Esophagus squamous epithelium (tissue), 5 donors: ENCODE measurements around the gene CBFA2T2. TPM values are rescaled to one million over a fixed set of nuclear protein-coding genes. Genes with fewer than 3 reads are reported as not detected.

Experiments used
- DNase-seq: peaks from one replicate; lab custom pipeline; 2025; lab: John Stamatoyannopoulos, UW
- H3K27ac ChIP-seq, 4 donors: fragments of 200-600 bp; sonication (generic); one replicate each; pipeline ENCODE4 v1.5.1; 2016 to 2019; ENCODE audit warnings: mild to moderate bottlenecking in 1 of 4
- H3K27me3 ChIP-seq, 4 donors: fragments of 200-600 bp; sonication (generic); 1 replicate in 3 of 4; 2 replicates in 1 of 4; pipeline versions ENCODE4 v1.5.1 to v1.6.0; 2017 to 2021; ENCODE audit warnings: antibody characterized with exemption in 1 of 4
- H3K36me3 ChIP-seq, 3 donors: fragments of 200-600 bp; sonication (generic); one replicate each; pipeline ENCODE4 v1.5.1; 2016 to 2019
- H3K4me1 ChIP-seq, 3 donors: fragments of 200-600 bp; sonication (generic); one replicate each; pipeline ENCODE4 v1.5.1; 2017 to 2019
- H3K4me3 ChIP-seq, 4 donors: fragments of 200-600 bp; sonication (generic); 1 replicate in 3 of 4; 2 replicates in 1 of 4; pipeline ENCODE4 v1.5.1; 2016 to 2019; ENCODE audit warnings: mild to moderate bottlenecking in 2 of 4, moderate library complexity in 1 of 4
- H3K9me3 ChIP-seq, 3 donors: fragments of 200-600 bp; sonication (generic); one replicate each; pipeline ENCODE4 v1.5.1; 2016 to 2019
- POLR2A ChIP-seq, 4 donors: fragments of 450-650 bp; IDR thresholded peaks; one replicate each; pipeline ENCODE4 v1.6.1; 2017; ENCODE audit warnings: antibody characterized with exemption in 4 of 4, mild to moderate bottlenecking in 4 of 4, moderate library complexity in 3 of 4
- WGBS, 2 donors: methylation state at CpG; one replicate each; pipeline ENCODE4 v1.1.5; 2018; 5-methylcytosine and 5-hydroxymethylcytosine counted together
- intact Hi-C: fragments of 100-400 bp; cut with DNase I; formaldehyde crosslinking; loops from one replicate; pipeline ENCODE4 v1.15.0; 2022
- total RNA-seq, 4 donors: library from RNA; depleted of rRNA; stranded (reverse); fragments of >200 nt; gene quantifications; one replicate each; pipeline ENCODE4 v1.1.0, GENCODE V29; 2016
- TF ChIP-seq, protein P1 (sequence below), 6 experiments: fragments of 450-650 bp in 4 of 6; fragments of 200-600 bp in 2 of 6; sonication (generic) in 2 of 6; IDR thresholded peaks; one replicate each; pipeline ENCODE4 v1.5.1; 2016 to 2019; ENCODE audit warnings: antibody characterized with exemption in 6 of 6, mild to moderate bottlenecking in 4 of 6, moderate library complexity in 4 of 6
- donor health status: DM: yes; HTN: yes; CAD: no.

CBFA2T2 gene
- total RNA-seq, 4 donors from 2014 or later, result 10.5 to 15.6 (median 10.8) TPM

DNA sequence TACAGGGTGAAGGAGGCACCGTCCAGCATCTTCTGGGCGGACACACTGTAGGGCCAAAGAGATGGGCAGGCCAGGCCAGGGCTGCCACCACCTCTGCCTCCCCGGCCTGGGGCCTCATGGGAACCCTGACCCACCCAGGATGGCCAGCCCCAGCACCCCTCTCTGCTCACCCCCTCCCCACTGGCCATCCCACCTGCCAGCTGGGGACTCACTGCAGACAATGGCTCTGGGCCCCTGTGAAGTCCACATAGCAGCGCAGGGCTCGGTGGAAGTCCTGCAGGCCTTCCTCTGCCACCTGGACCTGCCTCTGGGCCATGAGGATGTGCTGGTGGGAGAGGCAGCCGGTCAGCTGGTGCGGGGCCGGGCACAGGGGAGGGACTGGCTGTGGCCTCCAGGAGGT lies 168.6 kb downstream of the CBFA2T2 start:
- TF ChIP-seq, protein P1, sequence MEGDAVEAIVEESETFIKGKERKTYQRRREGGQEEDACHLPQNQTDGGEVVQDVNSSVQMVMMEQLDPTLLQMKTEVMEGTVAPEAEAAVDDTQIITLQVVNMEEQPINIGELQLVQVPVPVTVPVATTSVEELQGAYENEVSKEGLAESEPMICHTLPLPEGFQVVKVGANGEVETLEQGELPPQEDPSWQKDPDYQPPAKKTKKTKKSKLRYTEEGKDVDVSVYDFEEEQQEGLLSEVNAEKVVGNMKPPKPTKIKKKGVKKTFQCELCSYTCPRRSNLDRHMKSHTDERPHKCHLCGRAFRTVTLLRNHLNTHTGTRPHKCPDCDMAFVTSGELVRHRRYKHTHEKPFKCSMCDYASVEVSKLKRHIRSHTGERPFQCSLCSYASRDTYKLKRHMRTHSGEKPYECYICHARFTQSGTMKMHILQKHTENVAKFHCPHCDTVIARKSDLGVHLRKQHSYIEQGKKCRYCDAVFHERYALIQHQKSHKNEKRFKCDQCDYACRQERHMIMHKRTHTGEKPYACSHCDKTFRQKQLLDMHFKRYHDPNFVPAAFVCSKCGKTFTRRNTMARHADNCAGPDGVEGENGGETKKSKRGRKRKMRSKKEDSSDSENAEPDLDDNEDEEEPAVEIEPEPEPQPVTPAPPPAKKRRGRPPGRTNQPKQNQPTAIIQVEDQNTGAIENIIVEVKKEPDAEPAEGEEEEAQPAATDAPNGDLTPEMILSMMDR (IDR thresholded peaks at IDR 0.05), result no peak
- TF ChIP-seq POLR2A (IDR thresholded peaks at IDR 0.05), result no peak
- no peak for DNase-seq
- H3K9me3 ChIP-seq, result no peaks in the 10 kb centered on the region
- no peak overlapping the region for H3K4me3 ChIP-seq
- H3K27me3 ChIP-seq, result no peaks in the 10 kb centered on the region
- no peak overlapping the region for H3K27ac ChIP-seq
- intact Hi-C loops, result no loop called here
- peaks cover 10 to 39% (median 10%) of the 10 kb centered on the region in 3 donors for H3K36me3 ChIP-seq
- peaks cover 14 to 38% (median 18%) of the 10 kb centered on the region in 3 donors for H3K4me1 ChIP-seq
- WGBS, 2 donors, result 100% methylated on average over 4 of the region's 8 CpGs

DNA sequence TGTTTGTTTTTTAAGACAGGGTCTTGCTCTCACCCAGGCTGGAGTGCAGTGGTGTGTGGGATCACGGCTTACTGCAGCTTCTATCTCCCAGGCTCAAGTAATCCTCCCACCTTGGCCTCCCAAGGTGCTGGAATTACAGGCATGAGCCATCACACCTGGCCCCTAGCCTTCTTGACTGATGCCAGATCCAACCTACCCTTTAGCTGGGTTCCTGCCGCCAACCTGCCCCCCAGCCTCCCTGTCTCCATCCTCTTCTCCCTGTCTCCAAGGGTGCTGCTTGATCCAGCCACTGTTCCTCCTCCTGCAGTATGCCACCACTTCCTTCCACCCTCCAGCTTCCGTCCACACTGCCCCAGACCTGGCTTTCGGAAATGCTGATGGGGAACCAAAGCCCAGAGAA lies 169.0 kb downstream of the CBFA2T2 start:
- Histone ChIP-seq H3K27me3 (no peaks in the 10 kb centered on the region), H3K9me3 (no peaks in the 10 kb centered on the region), H3K36me3 (peaks cover 10 to 39% (median 10%) of the 10 kb centered on the region in 3 donors), H3K4me1 (peaks cover 10 to 38% (median 18%) of the 10 kb centered on the region in 3 donors), H3K27ac (no peak overlapping the region), H3K4me3 (no peak overlapping the region)
- DNase-seq, result no peak
- intact Hi-C loops, result no loop called here
- WGBS, 2 donors, result 93 to 100% methylated on average over 2 of the region's 4 CpGs
- TF ChIP-seq, protein P1 (IDR thresholded peaks at IDR 0.05), result no peak
- TF ChIP-seq POLR2A (IDR thresholded peaks at IDR 0.05), result no peak

- DNase-seq, result no peak
Observed at GRCh38 chr20:33659341-33660034, 169.6 kb downstream of the CBFA2T2 start.

DNA sequence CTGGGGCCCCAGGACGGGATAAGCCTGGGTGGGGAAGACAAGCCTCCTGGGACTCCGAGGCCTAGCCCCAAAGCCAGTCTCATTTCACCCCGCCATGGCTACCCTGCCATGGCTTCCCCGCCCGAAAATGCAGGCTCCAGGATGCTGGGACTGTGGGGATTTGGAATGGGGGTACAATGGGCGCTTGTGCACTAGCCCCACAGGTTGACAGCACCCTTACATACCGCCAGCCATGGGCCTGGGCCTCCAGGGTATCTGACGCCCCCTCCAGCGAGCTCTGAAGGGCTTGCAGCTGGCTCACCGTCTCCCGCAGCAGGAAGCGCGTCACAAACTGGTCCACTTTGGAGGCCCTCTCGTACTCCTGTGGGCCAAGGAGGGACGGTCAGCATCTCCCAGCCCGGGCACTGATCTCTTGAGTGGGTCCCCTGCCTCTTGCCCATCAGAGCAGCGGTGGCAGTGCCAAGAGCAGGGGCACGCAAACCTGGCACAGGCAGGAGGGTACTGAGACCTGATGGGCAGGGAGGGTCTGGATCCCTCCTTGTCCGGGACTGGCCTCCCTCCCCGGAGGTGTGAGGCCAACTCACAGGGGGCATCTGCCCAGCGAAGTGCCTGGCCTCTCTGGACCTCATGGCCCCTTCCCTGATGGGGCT lies 170.3 kb downstream of the CBFA2T2 start:
- H3K27me3 ChIP-seq, result no peaks in the 10 kb centered on the region
- TF ChIP-seq POLR2A (IDR thresholded peaks at IDR 0.05), result no peak
- TF ChIP-seq, protein P1 (IDR thresholded peaks at IDR 0.05), result no peak
- no peak overlapping the region for H3K4me3 ChIP-seq
- H3K9me3 ChIP-seq, result no peaks in the 10 kb centered on the region
- no peak overlapping the region for H3K27ac ChIP-seq
- H3K4me1 ChIP-seq, result peaks cover 13 to 35% (median 15%) of the 10 kb centered on the region in 3 donors
- intact Hi-C loops, result no loop called here
- 90% methylated on average over 2 of the region's 21 CpGs; no CpG with 5 or more reads in 1 of the 2 donors for WGBS, 2 donors
- H3K36me3 ChIP-seq, result peaks cover 10 to 39% (median 10%) of the 10 kb centered on the region in 3 donors
- no peak for DNase-seq

More at GRCh38 chr20:33659341-33660034, 169.6 kb downstream of the CBFA2T2 start:
- Histone ChIP-seq H3K27me3 (no peaks in the 10 kb centered on the region), H3K27ac (no peak overlapping the region), H3K36me3 (peaks cover 10 to 39% (median 10%) of the 10 kb centered on the region in 3 donors), H3K4me3 (no peak overlapping the region), H3K4me1 (peaks cover 13 to 38% (median 19%) of the 10 kb centered on the region in 3 donors), H3K9me3 (no peaks in the 10 kb centered on the region)
- WGBS, 2 donors, result no CpG with 5 or more reads among the region's 32 CpGs
- intact Hi-C loops, result no loop called here
- TF ChIP-seq POLR2A (IDR thresholded peaks at IDR 0.05), result no peak

DNA sequence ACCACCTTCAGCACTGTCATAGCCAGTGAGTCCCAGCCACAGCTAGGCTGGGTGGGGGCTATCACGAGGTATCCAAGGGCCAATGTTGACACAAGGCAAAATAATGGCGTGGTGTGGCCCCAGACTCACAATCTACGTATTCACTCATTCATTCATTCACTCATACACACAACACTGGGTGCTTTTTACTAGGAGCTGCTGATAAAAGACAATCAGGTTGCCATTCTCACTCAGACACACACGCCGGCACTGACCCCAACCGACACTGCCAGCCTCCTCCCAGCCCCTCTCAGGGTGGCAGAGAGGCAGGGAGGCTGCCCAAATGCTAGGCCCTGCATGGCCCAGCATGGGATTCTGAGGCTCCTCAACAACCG lies 170.8 kb downstream of the CBFA2T2 start:
- intact Hi-C loops, result no loop called here
- H3K4me3 ChIP-seq, result no peak overlapping the region
- no peak for DNase-seq

More for the DNA sequence above, 170.8 kb downstream of the CBFA2T2 start:
- WGBS, 2 donors, result 89 to 92% methylated on average over 3 to 4 of the region's 7 CpGs
- Histone ChIP-seq H3K36me3 (peaks cover 10 to 39% (median 10%) of the 10 kb centered on the region in 3 donors), H3K9me3 (no peaks in the 10 kb centered on the region), H3K4me1 (peaks cover 13 to 33% (median 15%) of the 10 kb centered on the region in 3 donors), H3K27me3 (no peaks in the 10 kb centered on the region), H3K27ac (no peak overlapping the region)
- no peak for TF ChIP-seq POLR2A (IDR thresholded peaks at IDR 0.05)
- TF ChIP-seq, protein P1 (IDR thresholded peaks at IDR 0.05), result no peak
